HepG2 (cell line): Measurements from ENCODE around the gene KLC3. TPM values are rescaled to one million over a fixed set of nuclear protein-coding genes. Genes with fewer than 3 reads are reported as not detected.
A peak's percentile ranks its signal among the peaks of the same experiment; 100 is the strongest.

Experiments
- BCLAF1 ChIP-seq: fragments of 450-650 bp; IDR thresholded peaks from 2 replicates; pipeline ENCODE4 v1.6.1; 2017; ENCODE audit warnings: mild to moderate bottlenecking
- CENPBD1 ChIP-seq: sonication (generic); formaldehyde crosslinking; IDR thresholded peaks from 2 replicates; pipeline ENCODE4 v1.8.0; 2022; ENCODE audit warnings: missing genetic modification reagents, low read depth, mild to moderate bottlenecking, borderline replicate concordance
- CTCF ChIP-seq: sonication (generic); formaldehyde crosslinking; IDR thresholded peaks from 2 replicates; pipeline ENCODE4 v1.5.0; 2020; ENCODE audit warnings: mild to moderate bottlenecking, missing genetic modification reagents, moderate library complexity
- DMAP1 ChIP-seq: IDR thresholded peaks from 2 replicates; pipeline ENCODE4 v1.6.1; 2016
- FOSL1 ChIP-seq: sonication (generic); formaldehyde crosslinking; IDR thresholded peaks from 2 replicates; pipeline ENCODE4 v1.9.0; 2021; ENCODE audit warnings: missing genetic modification reagents, borderline replicate concordance
- GLMP ChIP-seq: sonication (generic); formaldehyde crosslinking; IDR thresholded peaks from 2 replicates; pipeline ENCODE4 v1.9.0; 2021; ENCODE audit warnings: missing genetic modification reagents, mild to moderate bottlenecking, borderline replicate concordance
- GZF1 ChIP-seq: sonication (generic); formaldehyde crosslinking; IDR thresholded peaks from 2 replicates; pipeline ENCODE4 v1.5.1; 2020; ENCODE audit warnings: mild to moderate bottlenecking, missing genetic modification reagents
- KLF16 ChIP-seq, 2 experiments: sonication (generic) in 1 of 2; formaldehyde crosslinking in 1 of 2; IDR thresholded peaks; 2 replicates each; pipeline versions ENCODE4 v1.6.1 to v1.8.0; 2016 to 2023; ENCODE audit warnings: missing genetic modification reagents in 2 of 2, missing compliant biosample characterization in 1 of 2
- MTA1 ChIP-seq: sonication (generic); formaldehyde crosslinking; IDR thresholded peaks from 2 replicates; pipeline ENCODE4 v1.4.0; 2020; ENCODE audit warnings: missing genetic modification reagents, mild to moderate bottlenecking, borderline replicate concordance
- RERE ChIP-seq: IDR thresholded peaks from 2 replicates; pipeline ENCODE4 v1.6.1; 2016; ENCODE audit warnings: low read depth, missing genetic modification reagents, missing compliant biosample characterization
- SP4 ChIP-seq: sonication (generic); formaldehyde crosslinking; IDR thresholded peaks from 2 replicates; pipeline ENCODE4 v1.8.1; 2023; ENCODE audit warnings: mild to moderate bottlenecking, missing genetic modification reagents
- TCF12 ChIP-seq, 2 experiments: fragments of 450-650 bp in 1 of 2; sonication (generic) in 1 of 2; formaldehyde crosslinking in 1 of 2; IDR thresholded peaks; 2 replicates each; pipeline versions ENCODE4 v1.6.1 to v1.8.0; 2017 to 2022; ENCODE audit warnings: antibody characterized with exemption in 1 of 2, mild to moderate bottlenecking in 1 of 2, missing genetic modification reagents in 1 of 2, moderate library complexity in 1 of 2
- THAP7 ChIP-seq: sonication (generic); formaldehyde crosslinking; IDR thresholded peaks from 2 replicates; pipeline ENCODE4 v1.8.1; 2023; ENCODE audit warnings: mild to moderate bottlenecking, missing genetic modification reagents
- ZNF484 ChIP-seq: sonication (generic); formaldehyde crosslinking; IDR thresholded peaks from 2 replicates; pipeline ENCODE4 v1.5.1; 2020; ENCODE audit warnings: mild to moderate bottlenecking, low read depth, missing genetic modification reagents, borderline replicate concordance
- ZNF616 ChIP-seq: sonication (generic); formaldehyde crosslinking; IDR thresholded peaks from 2 replicates; pipeline ENCODE4 v1.5.0; 2020; ENCODE audit warnings: low read depth, mild to moderate bottlenecking, missing genetic modification reagents
- ZNF83 ChIP-seq: sonication (generic); formaldehyde crosslinking; IDR thresholded peaks from 2 replicates; pipeline ENCODE4 v1.4.0; 2020; ENCODE audit warnings: missing genetic modification reagents, mild to moderate bottlenecking, borderline replicate concordance
- polyA plus RNA-seq, 8 experiments: library from polyadenylated mRNA; depleted of rRNA in 3 of 8; stranded (reverse) in 7 of 8; unstranded in 1 of 8; fragments of >200 nt; fragmentation: Illumina TruSeq in 4 of 8; extraction: Trizol in 4 of 8; gene quantifications; 2 replicates each; pipeline versions ENCODE4 v1.2.1 to v1.2.3, GENCODE V29; 2011 to 2016; ENCODE audit warnings: low read depth in 4 of 8, missing spikeins in 1 of 8, mixed read lengths in 1 of 8; ENCODE audit not compliant: insufficient read depth in 1 of 8
- total RNA-seq, 5 experiments: library from RNA; depleted of rRNA; stranded (reverse); fragments of >200 nt; fragmentation: Illumina TruSeq; extraction: Trizol; gene quantifications; 2 replicates each; pipeline ENCODE4 v1.2.3, GENCODE V29; 2016; ENCODE audit warnings: low read depth in 1 of 5

Gene KLC3
- total and polyA plus RNA-seq, 2 of the 13 experiments (the other 11 are each of a cell fraction or from before 2014, with no cell fraction given): 0.13 TPM; not detected in 1

- TF ChIP-seq RERE (CRISPR knock-in tag) (no peak), SP4 (CRISPR knock-in tag) (no peak), DMAP1 (CRISPR knock-in tag) (no peak), CENPBD1 (no peak), TCF12 (IDR thresholded peaks at IDR 0.05) (no peak), TCF12 (CRISPR knock-in tag; IDR thresholded peaks at IDR 0.05) (no peak), ZNF484 (CRISPR knock-in tag) (no peak), MTA1 (CRISPR knock-in tag) (no peak), THAP7 (CRISPR knock-in tag) (no peak), CTCF (CRISPR knock-in tag) (peak; percentile 63), ZNF616 (no peak), ZNF83 (CRISPR knock-in tag) (no peak), FOSL1 (no peak), GZF1 (CRISPR knock-in tag) (no peak), BCLAF1 (no peak), GLMP (no peak), KLF16 (CRISPR knock-in tag; IDR thresholded peaks at IDR 0.05) (no peak)
Observed at GRCh38 chr19:45346449-45346848, 5.9 kb downstream of the KLC3 start (continued).
